HUDEP-2 (cell line): ENCODE measurements around the gene LHX4.
A peak's percentile ranks its signal among the peaks of the same experiment; 100 is the strongest.

Experiments used
- DNase-seq, 76 experiments: peaks; one replicate each; lab custom pipeline; 2025; ENCODE audit not compliant: unreplicated experiment in 76 of 76; lab: John Stamatoyannopoulos, UW

LHX4 gene

DNA sequence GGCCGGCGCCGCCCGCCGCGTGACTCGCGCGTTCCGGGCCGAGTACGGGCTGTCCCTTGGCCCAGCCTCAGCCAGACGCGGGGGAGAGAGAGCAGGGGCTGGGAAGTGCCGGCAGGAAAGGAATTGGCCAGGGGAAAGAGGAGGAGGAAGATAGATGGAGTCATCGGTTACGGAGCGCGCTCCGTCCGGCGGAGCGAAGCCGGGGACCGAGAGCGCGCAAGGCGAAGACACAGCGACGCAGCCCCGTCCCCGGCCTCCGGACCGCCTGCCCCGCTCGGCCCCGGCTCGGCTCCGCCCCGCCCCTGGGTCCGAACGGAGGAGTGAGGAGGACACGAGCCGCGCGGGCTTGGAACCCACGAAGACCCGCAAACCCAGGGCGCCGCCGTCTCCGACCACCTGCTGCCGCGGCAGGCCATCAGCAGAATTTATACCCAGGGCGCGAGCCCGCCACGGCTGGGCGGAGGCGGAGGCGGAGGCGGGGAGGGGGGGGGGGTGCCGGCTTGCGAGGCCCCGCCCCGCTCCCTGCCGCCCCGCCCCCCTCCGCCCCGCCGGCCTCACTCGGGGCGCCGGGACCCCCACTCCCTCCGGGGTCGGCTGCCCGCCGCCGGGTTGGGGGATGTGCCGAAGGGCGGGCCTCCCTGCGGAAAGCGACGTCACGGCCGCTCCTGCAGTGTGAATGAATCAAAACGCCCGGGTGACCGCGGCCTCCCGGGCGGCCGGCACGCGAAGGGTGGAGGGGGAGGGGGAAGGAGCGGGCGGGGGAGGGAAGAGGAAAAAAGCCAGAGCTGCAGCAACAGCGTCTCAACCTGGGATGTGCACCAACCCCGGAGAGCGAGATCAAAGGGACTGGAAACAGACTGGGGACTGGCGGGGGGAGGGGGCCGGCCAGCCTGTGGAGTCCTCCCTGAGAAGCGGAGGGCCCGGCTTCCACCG is at the start of gene LHX4:
Gene LHX4, plus strand, starts transcription at position 782 of the 933 bp plus-strand sequence. CDS start 266 bp downstream, outside the sequence.
- DNase-seq: peak in 19 of 76 experiments; percentile 2 to 48 (median 17)

DNA sequence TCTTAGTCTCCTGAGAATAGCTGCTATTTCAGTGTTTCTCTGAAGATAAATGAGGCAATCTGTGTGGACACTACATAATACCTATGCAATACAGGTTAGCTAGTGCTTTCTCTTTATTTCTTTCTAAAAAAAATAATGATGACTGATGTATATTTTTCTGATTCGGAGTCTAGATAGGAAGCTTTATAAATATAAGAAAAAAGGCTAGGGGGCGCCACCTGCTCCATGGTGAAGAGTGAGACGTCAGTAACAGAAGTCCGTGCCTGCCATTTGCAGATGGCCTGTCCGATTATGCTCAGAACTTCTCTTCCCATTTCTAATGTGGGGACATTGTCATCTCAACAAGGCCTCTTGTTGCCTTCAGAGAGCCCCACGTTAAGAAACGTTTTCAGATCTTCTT is 49.0 kb upstream of the LHX4 start:
- peak in 3 of 76 experiments; percentile 6 to 9 (median 8) for DNase-seq

DNA sequence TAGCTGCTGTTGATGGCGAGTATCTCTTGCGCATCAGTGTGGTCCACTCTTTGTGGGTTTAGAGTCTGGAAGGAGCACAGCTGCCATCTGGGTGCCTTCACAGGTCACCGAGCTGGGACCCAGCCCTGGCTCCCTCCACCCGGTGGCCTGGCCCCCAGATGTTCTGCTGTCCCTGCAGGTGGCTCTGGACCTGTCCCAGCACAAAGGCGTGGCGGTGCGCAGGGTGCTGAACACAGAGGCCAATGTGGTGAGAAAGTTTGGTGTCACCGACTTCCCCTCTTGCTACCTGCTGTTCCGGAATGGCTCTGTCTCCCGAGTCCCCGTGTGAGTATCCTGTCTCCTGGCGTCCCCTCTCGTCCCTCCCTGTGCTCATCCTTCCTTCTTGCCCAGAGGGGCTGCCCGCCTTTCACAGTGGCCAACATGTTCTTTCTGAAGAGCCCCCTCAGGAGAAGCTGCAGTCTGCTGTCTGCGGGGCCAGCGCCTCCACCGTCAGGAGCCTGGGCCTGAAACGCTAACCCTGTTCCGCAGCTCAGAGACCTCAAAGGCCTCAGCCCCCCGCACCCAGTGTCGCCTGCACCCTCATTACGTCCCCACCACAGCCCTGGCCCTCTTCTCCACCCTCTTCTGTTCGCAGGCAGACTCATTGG is 47.9 kb upstream of the LHX4 start:
- DNase-seq: no peak

DNA sequence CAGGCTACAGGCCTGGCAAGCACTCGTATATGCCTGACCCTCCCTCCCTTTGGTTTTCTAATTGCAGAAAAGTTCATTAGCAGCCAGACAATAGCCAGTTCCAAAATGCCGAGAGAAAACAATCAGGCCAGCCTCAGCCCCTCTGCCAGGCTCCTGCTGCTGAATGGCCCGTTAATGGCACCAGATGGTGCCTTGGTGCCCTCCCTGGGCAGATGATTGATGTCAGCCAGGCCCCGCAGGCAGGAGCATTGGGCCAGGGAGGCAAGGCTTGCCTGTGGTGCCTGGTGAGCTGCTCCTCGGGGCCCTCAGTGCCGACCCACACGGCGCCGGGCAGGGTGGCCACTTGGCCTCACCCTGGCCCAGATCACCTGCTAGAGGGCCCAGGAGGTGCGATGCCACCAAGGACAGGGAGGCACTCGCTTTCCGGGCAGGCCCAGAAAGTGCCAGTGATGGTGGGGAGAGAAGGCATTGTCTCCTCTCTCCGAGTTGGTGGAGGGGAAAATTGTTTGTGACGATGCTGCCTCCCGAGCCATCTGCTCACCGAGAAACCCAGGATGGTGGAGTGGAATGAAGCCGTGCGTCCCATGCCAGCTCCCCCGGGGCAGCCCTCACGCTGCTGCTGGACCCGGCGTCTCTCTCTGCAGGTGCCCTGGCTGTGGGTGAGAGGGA is 47.3 kb upstream of the LHX4 start:
- no peak for DNase-seq

DNA sequence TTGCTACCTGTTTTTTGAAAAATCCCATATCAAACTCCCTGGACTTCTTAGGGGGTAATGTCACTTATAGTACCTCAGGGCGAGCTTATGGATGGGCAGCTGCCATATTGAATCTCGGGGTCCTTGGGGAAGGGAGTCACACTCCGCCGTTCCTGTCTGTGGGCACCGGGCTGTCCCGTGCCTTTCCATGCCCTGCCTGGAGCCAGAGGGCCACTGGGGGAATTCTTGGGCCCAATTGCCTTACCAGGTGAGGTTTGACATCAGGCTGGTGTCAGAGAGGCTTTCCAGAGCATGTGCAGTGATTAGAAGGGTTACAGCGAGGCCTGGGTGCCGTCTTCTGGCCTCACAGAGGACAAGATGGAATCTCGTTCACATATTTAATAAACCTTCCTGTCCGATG is 46.6 kb upstream of the LHX4 start:
- DNase-seq: no peak

GRCh38 chr1:180184041-180184440 is 46.0 kb upstream of the LHX4 start:
- DNase-seq: no peak

DNA sequence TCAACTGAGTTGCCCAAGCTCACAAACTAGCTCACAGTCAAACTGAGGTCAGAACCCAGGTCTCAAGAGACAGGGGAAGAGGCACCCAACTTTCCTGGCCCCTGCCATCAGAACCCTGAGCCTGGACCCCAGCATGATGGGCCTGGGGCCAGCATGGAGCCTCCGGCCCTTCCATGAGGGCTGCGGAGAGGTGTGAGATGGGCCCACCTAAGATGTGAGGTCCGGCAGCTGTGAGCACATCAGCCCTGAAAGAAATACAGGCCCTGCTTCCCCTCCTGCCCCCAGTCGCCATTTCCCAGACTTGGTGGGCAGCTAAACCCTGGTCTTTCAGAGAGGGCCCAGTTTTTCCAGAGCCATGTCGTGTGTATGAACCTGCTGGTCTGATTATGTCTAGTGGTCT is 44.8 kb upstream of the LHX4 start:
- no peak for DNase-seq

- DNase-seq: no peak
Observed at GRCh38 chr1:180185971-180186645, 44.0 kb upstream of the LHX4 start.

- no peak for DNase-seq
Observed at GRCh38 chr1:180186831-180187230, 43.2 kb upstream of the LHX4 start.

DNA sequence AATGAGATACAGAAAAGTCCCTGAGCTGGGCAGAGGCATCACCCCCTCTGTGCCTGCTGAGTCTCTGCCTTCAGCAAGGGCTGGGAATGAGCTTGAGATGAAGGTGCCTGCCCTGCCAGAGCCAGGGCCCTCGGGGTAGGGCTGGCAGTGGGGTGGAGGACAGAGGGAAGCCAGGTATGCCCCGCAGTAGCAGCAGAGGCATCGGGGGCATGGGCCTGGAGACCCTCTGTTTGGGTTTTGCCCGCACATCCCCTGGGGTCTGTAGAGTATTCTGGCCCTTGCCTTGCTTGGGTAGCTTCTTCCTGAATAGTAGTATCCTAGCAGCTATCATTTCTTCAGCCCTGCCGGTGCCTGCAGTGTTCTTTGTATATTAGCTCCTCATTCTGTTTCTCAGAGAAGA is 42.4 kb upstream of the LHX4 start:
- no peak for DNase-seq

GRCh38 chr1:180188091-180188506 is 42.0 kb upstream of the LHX4 start:
- DNase-seq: peak in 41 of 76 experiments; percentile 3 to 48 (median 25)

DNA sequence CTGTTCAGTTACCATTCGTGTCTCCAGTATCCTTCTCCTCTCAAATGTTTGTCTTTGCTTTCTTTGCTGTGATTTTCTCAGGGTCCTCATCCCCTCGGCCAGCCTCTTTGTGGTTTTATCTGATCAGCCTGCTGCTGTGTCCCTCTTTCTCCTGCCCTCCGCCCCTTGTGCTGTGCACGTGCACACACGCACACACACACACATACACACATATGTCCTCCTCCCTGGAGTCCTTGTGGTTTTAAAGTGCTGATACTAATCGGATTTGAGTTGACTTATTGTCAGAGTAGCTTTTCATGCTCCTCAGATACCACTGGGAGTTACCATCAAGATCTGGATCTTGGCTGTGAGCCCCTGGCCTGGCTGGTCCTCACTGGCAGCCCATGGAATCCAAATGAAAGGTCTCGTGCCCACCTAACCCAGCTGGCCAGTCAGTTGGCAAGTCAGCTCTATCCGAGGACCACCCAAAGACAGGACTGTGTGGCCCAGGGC is 41.3 kb upstream of the LHX4 start:
- DNase-seq: peak in 43 of 76 experiments; percentile 5 to 69 (median 28)

GRCh38 chr1:180190091-180190490 is 40.0 kb upstream of the LHX4 start:
- no peak for DNase-seq

GRCh38 chr1:180192172-180192571 is 37.9 kb upstream of the LHX4 start:
- DNase-seq: no peak

GRCh38 chr1:180193141-180194047 is 36.7 kb upstream of the LHX4 start:
- no peak for DNase-seq

GRCh38 chr1:180194048-180194425 is 36.0 kb upstream of the LHX4 start:
- no peak for DNase-seq

DNA sequence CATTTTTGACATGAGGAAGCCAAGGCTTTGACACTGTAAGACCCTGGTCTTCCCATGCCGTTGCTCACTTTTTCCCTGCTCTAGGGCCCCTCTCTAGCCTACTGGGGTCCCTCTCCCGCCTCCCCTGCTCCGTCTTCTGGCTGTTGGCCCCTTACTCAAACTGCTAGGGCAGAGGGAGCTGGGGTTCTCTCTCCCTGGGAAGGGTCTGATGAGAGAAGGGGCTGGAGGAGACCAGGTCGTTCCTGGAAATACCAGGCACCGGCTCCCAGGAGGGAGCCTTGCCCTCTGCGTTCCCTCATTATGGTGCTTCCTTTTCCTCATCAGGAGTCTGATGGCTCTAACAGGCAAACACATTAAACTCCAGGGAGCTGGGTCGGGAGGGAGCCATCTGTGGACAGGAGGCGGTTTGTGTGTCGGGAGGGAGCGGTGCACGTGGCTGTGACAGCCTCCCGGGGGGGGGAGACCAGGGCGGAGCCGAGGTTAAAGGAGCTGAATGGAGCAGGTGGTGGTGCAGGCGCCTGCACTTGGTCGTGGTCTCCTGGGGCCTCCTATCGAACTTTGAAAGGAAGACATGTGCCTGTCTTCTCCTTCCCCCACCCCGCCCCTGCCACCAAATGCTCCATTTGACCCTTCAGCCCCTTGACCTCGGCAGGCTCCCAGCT is 35.4 kb upstream of the LHX4 start:
- peak in 1 of 76 experiments; percentile 2 for DNase-seq

- no peak for DNase-seq
Observed at GRCh38 chr1:180195401-180195800, 34.7 kb upstream of the LHX4 start.

GRCh38 chr1:180195916-180196315 is 34.1 kb upstream of the LHX4 start:
- DNase-seq: no peak
